Stromal cell of bone marrow (primary cell): Measurements from ENCODE around the gene NRN1L.
"Not testable (repeated sequence)": the region's sequence is repeated elsewhere in the genome, so short reads cannot be mapped to it uniquely, and the experiment has no call there.

Source experiments
- DNase-seq: peaks from one replicate; pipeline ENCODE4 v3.0.0-alpha.2; 2012; ENCODE audit warnings: low read depth

NRN1L gene

DNA sequence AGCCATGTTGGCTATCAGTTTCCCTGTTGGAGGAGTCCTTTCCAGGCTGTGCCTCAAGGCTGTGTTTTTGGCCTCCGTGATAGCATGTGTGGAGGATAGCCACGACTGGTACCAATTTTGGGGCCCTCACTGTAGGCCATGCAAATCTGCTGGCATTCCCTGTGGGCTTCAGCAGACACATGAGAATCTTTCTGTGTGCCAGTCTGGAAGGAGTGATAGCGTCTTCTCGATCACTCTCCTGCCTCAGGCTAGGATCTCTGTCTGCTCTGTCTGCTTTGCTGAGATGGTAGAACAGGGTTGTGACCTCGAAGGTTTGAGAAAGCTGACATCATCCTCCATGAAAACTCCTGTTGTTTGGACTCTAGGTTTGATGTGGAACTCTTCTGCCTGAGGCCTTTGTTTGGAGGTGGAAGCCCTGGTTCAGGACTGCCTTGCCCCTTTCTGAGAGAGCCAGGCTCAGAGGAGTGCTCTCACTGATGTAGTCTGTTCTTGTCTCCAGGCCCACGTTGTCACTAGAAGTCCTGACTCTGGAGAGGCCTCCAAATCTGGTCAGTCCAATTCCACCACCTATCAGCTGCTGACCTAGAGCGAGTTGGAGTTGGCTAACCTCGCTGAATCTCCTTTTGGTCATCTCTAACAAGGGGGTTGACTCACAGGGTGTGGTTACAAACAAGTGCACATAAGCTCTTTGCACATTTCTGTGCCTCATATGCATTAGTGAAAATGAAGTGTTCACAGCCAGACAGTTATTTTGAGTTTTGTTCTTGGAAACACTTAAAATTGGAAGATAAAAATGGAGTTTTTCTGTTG lies 23.9 kb upstream of the NRN1L start:
- DNase-seq, result peak; percentile 64

DNA sequence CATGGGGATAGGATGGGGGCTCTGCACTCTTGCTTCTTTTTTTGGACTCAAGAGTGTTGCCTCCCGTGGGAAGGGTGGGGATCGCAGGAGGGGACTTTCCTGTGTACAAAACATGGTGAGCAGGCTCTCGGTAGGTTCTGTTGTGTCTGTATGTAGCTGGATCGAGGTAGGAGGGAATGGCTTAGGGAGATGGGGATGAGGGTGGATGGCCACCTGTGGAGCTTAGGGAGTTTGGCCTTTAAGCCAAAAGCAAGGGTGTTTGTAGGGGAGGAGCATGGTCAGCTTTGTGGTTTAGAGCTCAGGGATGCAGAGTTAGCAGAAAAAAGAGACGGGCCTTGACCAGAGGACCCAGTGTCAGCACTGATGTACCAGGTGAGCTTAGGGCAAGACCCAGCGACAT lies 22.8 kb upstream of the NRN1L start:
- no peak for DNase-seq

DNA sequence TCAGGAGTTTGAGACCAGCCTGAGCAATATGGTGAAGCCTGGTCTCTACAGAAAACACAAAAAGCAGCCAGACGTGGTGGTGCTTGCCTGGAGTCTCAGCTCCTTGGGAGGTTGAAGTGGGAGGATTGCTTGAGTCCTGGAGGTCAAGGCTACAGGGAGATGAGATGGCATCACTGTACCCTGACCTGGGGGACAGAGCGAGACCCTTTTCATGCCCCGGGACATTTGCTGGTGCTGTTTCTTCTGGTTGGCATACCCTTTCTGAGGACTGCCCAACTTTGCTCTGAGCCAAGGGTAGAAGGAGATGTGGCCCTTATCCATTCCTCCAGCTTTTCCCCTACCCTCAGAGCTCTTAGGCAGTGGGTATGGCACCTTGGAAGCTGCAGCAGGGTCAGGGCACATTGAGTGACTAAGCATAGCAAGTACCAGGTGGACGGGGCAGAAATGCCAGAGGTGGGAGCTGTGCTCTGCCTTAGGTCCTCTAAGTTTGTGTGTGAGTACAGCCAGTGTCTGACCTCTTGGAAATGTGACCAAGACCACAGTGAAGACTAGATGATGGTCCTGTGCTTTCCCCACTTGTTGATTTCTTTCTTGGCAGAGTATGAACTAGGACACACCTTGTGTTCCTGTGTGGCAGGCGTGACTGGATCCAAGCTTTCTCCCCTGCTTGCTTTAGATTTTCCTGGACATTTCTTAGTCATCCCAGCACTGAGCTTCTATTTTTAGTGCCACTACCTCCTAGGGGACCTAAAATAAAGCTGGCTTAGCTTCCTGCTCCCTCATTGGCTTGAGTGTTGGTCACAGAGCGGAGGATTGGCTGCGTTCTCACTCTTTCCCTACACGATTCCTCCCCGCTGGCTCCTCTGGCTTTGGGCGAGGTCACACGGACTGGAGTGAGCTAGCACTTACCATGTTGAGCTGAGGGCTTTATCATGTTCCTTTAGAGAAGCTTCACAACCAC lies 21.8 kb upstream of the NRN1L start:
- peak; percentile 97 for DNase-seq

DNA sequence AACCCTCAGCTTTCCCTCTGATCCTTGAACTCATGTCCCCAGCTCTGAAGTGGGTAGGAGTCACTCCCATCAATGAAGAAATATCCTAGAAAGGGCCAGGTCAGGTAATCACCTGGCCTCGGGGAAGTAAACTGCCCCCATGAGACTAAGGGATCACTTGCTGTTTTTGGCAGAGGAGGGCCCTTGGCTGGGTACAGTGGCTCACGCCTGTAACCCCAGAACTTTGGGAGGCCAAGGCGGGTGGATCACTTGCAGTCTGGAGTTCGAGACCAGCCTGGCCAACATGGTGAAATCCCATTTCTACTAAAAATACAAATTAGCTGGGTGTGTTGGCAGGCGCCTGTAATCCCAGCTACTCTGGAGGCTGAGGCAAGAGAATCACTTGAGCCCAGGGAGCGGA lies 20.6 kb upstream of the NRN1L start:
- DNase-seq, result not testable (repeated sequence)

DNA sequence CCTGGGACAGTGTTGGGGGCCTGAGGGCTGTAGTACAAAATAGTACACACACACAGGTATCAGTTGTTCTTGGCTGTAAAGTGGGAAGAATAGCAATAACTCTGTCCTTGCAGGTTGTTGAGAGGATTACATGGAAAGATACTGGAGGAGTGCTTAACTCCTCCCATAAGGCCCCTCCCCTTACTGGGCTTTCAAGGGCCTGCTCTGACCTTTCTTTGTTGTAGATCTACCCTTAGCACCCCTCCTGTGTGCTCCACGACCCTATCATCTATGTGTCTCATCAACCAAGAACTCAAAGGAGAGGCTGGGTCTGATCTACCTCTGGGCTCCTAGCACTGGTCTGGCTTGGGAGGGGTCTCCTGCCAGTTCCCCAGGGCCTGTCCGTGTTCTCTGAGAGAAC lies 20.1 kb upstream of the NRN1L start:
- no peak for DNase-seq

DNA sequence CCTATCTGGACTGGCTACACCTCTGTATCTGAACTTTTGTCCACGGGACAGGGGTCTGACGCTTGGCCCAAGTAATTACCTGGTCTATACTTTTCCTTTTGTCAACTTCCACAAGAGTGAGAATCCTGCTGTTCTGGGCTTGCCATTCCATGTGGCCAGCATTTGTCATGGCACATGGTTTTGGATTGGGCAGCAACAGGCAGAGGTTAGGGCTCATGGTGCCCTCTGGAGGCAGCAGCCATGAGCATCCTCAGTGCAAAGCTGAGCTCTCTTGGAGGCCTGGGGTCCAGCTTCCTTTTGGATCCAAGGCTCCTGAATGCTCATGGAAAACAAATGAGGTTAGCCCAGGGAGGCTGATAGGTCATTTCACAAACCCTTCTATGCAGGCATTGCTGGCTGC lies 19.4 kb upstream of the NRN1L start:
- no peak for DNase-seq

DNA sequence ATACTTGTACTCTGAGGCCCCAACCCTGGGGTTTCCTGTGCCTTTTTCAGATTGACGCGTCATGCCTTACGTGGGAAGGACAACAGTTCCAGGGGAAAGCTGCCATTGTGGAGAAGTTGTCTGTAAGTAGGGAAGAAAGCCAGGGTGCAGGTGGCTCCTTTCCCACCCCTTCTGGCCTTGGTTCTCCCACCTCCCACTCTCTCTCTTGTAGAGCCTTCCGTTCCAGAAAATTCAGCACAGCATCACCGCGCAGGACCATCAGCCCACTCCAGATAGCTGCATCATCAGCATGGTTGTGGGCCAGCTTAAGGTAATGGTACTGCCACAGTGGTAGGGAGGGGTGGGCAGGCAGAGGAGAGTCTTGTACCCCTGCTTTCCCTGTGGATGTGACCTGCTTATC lies 16.4 kb upstream of the NRN1L start:
- DNase-seq, result no peak

DNA sequence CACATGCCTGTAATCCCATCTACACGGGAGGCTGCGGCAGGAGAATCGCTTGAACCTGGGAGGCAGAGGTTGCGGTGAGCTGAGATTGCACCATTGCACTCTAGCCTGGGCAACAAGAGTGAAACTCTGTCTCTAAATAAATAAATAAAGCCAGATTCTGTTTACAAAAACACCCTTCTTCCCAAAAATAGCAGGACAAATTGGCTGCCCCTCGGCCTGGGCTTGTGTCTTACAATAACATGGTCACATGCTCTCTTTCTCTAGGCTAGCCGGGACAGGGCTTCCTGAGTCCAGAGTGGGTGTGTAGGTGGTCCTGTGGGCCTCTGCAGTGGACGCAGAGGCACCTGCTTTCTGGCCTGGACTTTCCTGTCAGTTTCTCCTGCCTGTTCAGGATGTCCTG lies 15.0 kb upstream of the NRN1L start:
- no peak for DNase-seq

DNA sequence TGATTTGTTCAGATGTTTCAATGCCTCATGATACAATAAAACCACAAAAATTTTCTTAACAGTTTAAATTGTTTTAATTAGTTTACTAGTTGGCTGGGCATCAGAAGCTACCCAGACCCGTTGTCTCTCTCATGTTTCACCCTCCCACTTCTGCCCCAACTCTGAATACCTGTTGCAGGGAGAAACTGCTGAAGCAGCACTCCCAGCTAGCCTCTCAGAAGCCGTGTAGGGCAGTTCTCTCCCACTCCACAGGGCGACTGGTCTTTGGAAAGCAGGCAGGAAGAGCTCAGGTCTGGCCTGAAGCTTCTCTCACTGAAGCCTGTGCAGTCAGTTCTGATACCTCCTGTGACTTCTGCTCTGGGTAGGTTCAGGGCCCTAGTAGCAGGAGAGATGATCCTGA lies 13.4 kb upstream of the NRN1L start:
- DNase-seq, result no peak

DNA sequence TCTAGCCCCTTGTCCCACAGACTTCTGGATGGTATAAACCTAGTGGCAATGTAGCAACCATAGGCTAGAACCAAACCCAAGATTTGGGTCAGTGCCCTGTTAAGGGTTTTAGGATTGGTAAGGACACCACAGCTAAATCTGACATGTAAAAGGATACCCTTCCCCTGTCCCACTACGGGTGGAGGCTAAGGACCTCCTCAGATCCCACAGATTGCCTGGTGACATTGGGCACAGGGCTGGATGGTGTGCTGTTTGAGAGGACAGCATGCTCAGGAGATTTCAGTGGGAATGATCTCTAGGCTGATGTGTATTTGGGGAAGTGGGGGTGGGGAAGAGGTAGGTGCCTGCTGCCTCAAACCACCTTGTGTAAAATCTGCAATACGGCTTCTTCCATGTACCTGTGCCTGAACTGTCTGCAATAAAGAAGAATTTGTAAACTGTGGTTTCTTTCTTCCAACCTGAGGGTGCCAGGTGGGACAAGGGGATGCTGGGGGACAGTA lies 12.5 kb upstream of the NRN1L start:
- DNase-seq, result no peak

DNA sequence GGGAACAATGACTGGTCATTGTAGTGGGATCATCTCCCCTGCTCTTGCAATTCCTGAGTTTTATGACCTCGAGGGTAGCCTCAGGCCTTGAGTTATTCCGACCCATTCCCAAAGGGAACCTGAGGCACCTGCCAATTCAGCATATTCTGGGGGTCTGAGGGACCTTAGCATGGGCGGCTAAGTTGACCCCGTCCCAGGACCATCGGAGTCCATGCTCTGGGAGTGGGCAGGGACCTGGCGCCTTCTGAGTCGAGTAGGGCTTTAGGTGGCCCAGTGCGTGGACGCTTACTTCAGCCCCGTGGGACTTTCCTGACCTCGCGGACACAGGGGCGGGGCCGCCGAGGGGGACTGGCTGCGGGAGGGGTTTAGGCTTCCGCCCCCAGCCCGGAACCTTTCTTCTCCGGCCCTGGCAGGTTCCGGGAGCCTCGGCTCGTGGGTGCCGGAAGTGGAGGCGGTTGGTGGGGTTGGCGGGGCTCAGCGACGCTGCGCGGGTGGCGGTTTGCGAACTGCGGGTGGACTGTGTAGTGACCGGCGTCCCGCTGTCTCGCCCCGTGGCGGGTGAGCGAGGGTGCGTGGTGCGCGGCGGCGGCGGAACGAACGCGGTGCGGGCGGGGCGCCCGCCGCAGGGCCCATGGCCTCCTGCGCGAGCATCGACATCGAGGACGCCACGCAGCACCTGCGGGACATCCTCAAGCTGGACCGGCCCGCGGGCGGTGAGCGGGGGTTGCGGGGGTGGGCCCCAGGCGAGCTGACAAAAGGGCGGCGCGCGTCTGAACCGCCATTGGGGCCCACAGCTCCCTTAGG lies 11.9 kb upstream of the NRN1L start, which contains the start of gene EDC4:
EDC4 (plus strand) TSS at position 422 of the 804 bp plus-strand sequence; CDS start at position 632, 210 bp downstream.
- peak; percentile 59 for DNase-seq

DNA sequence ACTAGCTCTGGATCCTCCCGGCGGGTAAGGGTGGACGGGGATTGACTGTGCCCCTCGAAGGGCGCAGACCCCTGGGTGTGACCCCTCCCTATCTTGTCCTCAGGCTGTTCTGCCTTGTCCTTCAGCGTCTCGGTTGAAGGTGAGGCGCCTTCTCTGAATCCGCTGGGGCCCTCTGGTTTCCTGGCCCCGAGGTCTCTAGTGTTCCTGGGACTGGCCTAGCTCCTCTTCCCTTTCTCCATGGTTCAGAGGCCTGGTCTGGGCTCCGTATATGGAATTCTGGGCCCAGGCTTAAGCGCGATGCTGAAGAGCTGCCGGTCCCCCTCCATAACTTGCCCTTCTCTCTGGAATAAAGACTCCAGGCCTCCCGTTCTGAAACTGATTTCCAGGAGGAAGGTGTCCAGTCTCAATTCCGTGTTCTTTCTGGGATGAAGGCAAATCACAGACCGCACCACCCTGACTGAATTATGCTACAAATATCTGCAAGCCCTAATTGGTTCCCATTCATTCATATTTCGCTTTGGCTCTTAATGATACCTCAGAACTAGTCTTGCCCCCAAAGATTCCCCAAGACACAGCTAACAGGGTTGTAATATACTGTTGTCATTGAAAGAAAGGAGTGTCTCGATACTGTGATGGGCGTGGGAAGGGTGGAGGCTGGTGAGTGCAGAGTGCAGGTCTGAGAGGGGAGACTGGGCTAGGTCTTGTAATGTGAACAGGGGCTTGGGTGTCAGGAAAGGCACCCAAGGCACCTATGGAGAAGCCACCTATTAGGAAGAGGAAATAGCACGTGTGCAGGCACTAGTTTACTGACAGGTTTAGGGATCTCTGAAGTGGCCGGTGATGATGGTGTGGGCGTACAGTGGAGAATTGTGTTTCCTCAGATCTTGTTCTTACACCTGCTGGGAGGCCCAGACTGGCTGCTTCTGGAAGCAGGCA lies 11.0 kb upstream of the NRN1L start:
- DNase-seq, result no peak

DNA sequence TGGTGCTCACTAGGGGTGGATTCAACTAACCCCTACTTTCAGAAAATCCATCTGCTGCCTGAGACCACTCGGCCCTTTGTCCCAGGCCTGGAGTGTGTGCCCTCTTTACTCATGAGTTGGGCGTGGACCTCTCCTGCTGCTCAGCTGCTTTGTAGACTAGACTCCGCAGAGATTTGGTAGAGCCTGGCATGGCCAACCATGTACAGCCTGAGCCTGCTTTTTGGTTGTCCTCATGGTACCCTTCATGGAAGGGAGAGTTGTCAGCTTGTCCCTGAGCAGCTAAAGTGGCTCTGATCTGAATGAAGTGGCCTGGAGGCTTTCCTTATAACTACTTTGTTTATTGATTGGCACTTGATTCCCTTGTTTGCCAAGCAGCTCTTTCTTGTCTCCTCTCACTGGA lies 10.3 kb upstream of the NRN1L start:
- DNase-seq, result no peak

DNA sequence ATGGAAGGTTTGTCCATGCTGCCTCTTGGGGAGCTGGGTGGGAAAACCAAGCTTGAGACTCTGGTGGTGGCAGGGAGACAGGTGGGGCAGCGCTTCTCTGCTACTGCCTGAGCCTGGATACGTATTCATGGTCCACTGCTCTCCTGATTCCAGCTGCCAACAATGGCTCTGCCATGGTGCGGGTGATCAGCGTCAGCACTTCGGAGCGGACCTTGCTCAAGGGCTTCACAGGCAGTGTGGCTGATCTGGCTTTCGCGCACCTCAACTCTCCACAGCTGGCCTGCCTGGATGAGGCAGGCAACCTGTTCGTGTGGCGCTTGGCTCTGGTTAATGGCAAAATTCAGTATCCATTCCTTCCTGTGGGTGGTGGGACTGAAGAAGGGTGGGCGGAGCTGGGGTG lies 7.6 kb upstream of the NRN1L start:
- no peak for DNase-seq

DNA sequence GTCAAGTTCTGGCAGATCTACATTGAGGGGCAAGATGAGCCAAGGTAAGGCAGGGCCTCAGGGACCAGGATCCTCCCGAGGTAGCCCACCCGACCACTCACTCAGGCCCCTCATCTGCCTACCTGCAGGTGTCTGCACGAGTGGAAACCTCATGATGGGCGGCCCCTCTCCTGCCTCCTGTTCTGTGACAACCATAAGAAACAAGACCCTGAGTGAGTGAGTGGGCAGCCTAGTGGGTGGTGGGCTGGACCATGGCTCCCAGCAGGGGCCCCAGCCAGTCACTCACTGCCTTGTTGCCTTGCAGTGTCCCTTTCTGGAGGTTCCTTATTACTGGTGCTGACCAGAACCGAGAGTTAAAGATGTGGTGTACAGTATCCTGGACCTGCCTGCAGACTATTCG lies 6.5 kb upstream of the NRN1L start:
- no peak for DNase-seq

DNA sequence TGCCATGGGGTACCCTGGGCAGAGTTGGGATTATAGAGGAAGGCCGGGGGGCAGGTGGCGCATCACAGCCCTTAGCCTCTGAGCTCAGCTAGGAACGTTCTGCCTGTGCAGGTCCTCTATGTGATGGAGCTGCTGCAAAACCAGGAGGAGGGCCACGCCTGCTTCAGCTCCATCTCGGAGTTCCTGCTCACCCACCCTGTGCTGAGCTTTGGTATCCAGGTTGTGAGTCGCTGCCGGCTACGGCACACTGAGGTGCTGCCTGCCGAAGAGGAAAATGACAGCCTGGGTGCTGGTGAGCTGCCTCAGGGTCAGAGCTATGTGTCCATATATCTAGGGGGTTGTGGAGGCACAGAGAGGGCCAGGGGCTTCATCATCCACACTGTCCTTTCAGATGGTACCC lies 5.8 kb upstream of the NRN1L start:
- DNase-seq, result no peak

DNA sequence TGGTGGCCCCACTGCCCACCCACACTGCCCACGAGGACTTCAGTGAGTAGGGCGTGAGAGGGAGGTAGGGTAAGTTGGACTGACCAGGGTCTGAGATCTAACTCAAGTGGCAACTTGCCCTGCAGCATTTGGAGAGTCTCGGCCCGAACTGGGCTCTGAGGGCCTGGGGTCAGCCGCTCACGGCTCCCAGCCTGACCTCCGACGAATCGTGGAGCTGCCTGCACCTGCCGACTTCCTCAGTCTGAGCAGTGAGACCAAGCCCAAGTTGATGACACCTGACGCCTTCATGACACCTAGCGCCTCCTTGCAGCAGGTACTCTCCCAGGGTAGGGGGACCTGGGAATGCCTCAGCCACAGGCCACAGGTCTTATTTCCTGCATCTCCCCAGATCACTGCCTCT lies 5.2 kb upstream of the NRN1L start:
- no peak for DNase-seq

DNA sequence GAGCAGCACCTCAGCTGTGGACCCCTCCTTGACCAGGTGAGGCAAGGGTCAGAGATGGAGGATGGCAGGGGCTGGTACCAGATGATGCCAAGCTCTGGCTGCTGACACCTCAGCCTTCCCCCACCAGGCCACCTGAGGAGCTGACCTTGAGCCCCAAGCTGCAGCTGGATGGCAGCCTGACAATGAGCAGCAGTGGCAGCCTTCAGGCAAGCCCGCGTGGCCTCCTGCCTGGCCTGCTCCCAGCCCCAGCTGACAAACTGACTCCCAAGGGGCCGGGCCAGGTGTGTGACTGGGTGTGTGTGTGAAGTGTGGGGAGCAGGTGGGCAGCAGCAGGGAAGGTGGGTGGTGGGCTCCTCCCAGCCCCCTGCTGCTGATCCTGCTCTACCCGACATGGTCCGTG lies 4.7 kb upstream of the NRN1L start:
- DNase-seq, result no peak

DNA sequence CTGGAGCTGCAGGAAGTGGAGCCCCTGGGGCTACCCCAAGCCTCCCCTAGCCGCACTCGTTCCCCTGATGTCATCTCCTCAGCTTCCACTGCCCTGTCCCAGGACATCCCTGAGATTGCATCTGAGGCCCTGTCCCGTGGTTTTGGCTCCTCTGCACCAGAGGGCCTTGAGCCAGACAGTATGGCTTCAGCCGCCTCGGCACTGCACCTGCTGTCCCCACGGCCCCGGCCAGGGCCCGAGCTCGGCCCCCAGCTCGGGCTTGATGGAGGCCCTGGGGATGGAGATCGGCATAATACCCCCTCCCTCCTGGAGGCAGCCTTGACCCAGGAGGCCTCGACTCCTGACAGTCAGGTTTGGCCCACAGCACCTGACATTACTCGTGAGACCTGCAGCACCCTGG lies 4.1 kb upstream of the NRN1L start:
- no peak for DNase-seq

DNA sequence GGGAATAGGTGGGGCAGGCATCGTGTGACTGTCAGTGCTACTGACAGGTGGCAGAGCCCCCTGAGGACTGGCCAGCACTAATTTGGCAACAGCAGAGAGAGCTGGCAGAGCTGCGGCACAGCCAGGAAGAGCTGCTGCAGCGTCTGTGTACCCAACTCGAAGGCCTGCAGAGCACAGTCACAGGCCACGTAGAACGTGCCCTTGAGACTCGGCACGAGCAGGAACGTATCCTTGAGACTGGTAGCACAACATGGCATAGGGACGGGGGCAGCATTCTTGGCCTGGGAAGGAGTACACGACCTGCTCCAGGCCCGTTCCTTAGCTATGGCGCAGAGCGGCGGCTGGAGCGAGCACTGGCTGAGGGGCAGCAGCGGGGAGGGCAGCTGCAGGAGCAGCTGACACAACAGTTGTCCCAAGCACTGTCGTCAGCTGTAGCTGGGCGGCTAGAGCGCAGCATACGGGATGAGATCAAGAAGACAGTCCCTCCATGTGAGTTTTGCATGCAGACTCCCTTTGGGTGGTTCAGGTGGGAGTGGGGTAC lies 3.0 kb upstream of the NRN1L start:
- no peak for DNase-seq
